Stomach smooth muscle (tissue), 2 donors: Measurements from ENCODE around the gene DLL1.

Experiments
- H3K27ac ChIP-seq: one replicate; pipeline ENCODE4 v1.7.0; 2013; ENCODE audit warnings: mild to moderate bottlenecking, low read length, inconsistent platforms
- H3K27me3 ChIP-seq, 2 donors: one replicate each; pipeline ENCODE4 v1.7.0; 2013; ENCODE audit warnings: low read length in 2 of 2; ENCODE audit not compliant: insufficient read depth in 2 of 2, control insufficient read depth in 1 of 2
- H3K36me3 ChIP-seq, 2 donors: one replicate each; pipeline ENCODE4 v1.7.0; 2013; ENCODE audit warnings: low read length in 2 of 2; ENCODE audit not compliant: control insufficient read depth in 2 of 2, insufficient read depth in 2 of 2
- H3K4me1 ChIP-seq: one replicate; pipeline ENCODE4 v1.7.0; 2013; ENCODE audit warnings: low read length; ENCODE audit not compliant: control insufficient read depth, insufficient read depth
- H3K4me3 ChIP-seq, 2 donors: one replicate each; pipeline ENCODE4 v1.7.0; 2013; ENCODE audit warnings: low read length in 2 of 2
- H3K9ac ChIP-seq, 2 donors: one replicate each; pipeline ENCODE4 v1.7.0; 2013; ENCODE audit warnings: low read length in 2 of 2, mild to moderate bottlenecking in 1 of 2
- H3K9me3 ChIP-seq, 2 donors: one replicate each; pipeline ENCODE4 v1.7.0; 2013; ENCODE audit warnings: low read length in 2 of 2; ENCODE audit not compliant: control insufficient read depth in 2 of 2
- donor health status: healthy.
- donor health status: Pancreatic carcinoma.

Gene DLL1

GRCh38 chr6:170273191-170273590 lies 17.7 kb downstream of the DLL1 start:
- H3K36me3 ChIP-seq, result no peaks in the 10 kb centered on the region
- H3K9ac ChIP-seq, result no peak overlapping the region
- H3K4me1 ChIP-seq, result peaks cover 6% of the 10 kb centered on the region
- H3K9me3 ChIP-seq, result no peaks in the 10 kb centered on the region
- no peak overlapping the region for H3K4me3 ChIP-seq
- peaks cover 2 to 3% of the 10 kb centered on the region in 2 donors for H3K27me3 ChIP-seq
- H3K27ac ChIP-seq, result no peak overlapping the region

GRCh38 chr6:170272341-170273065 lies 18.4 kb downstream of the DLL1 start:
- H3K27ac ChIP-seq, result no peak overlapping the region
- no peaks in the 10 kb centered on the region for H3K9me3 ChIP-seq
- H3K4me3 ChIP-seq, result no peak overlapping the region
- H3K27me3 ChIP-seq, result peaks cover 2 to 3% of the 10 kb centered on the region in 2 donors
- H3K4me1 ChIP-seq, result peaks cover 6% of the 10 kb centered on the region
- no peaks in the 10 kb centered on the region for H3K36me3 ChIP-seq
- no peak overlapping the region for H3K9ac ChIP-seq

GRCh38 chr6:170271771-170272314 lies 19.0 kb downstream of the DLL1 start:
- Histone ChIP-seq H3K9ac (no peak overlapping the region), H3K27me3 (peaks cover 2 to 3% of the 10 kb centered on the region in 2 donors), H3K27ac (no peak overlapping the region), H3K4me3 (no peak overlapping the region), H3K36me3 (no peaks in the 10 kb centered on the region), H3K9me3 (no peaks in the 10 kb centered on the region), H3K4me1 (peaks cover 5% of the 10 kb centered on the region)

- no peak overlapping the region for H3K27ac ChIP-seq
- no peak overlapping the region for H3K9ac ChIP-seq
- H3K4me3 ChIP-seq, result no peak overlapping the region
- H3K4me1 ChIP-seq, result no peaks in the 10 kb centered on the region
- H3K27me3 ChIP-seq, result peaks cover 2 to 3% of the 10 kb centered on the region in 2 donors
- H3K36me3 ChIP-seq, result no peaks in the 10 kb centered on the region
- H3K9me3 ChIP-seq, result no peaks in the 10 kb centered on the region
These were observed 19.8 kb downstream of the DLL1 start for GRCh38 chr6:170270984-170271593.

- H3K27ac ChIP-seq, result no peak overlapping the region
- no peaks in the 10 kb centered on the region for H3K4me1 ChIP-seq
- no peak overlapping the region for H3K9ac ChIP-seq
- H3K27me3 ChIP-seq, result peaks cover 2 to 3% of the 10 kb centered on the region in 2 donors
- no peaks in the 10 kb centered on the region for H3K9me3 ChIP-seq
- no peaks in the 10 kb centered on the region for H3K36me3 ChIP-seq
- H3K4me3 ChIP-seq, result no peak overlapping the region
These were observed 20.9 kb downstream of the DLL1 start for GRCh38 chr6:170269846-170270541.

- H3K4me3 ChIP-seq, result no peak overlapping the region
- H3K27me3 ChIP-seq, result peaks cover 0 to 2% of the 10 kb centered on the region in 2 donors
- H3K9me3 ChIP-seq, result no peaks in the 10 kb centered on the region
- H3K27ac ChIP-seq, result no peak overlapping the region
- H3K36me3 ChIP-seq, result no peaks in the 10 kb centered on the region
- H3K4me1 ChIP-seq, result no peaks in the 10 kb centered on the region
- H3K9ac ChIP-seq, result no peak overlapping the region
These were observed 21.6 kb downstream of the DLL1 start for GRCh38 chr6:170269151-170269845.

- H3K4me3 ChIP-seq, result no peak overlapping the region
- H3K27ac ChIP-seq, result no peak overlapping the region
- H3K27me3 ChIP-seq, result peaks cover 0 to 2% of the 10 kb centered on the region in 2 donors
- H3K4me1 ChIP-seq, result no peaks in the 10 kb centered on the region
- H3K36me3 ChIP-seq, result no peaks in the 10 kb centered on the region
- H3K9ac ChIP-seq, result no peak overlapping the region
- no peaks in the 10 kb centered on the region for H3K9me3 ChIP-seq
These were observed 22.4 kb downstream of the DLL1 start for GRCh38 chr6:170268216-170269129.

GRCh38 chr6:170267688-170268087 lies 23.2 kb downstream of the DLL1 start:
- Histone ChIP-seq H3K9ac (no peak overlapping the region), H3K4me3 (no peak overlapping the region), H3K27me3 (peaks cover 0 to 4% of the 10 kb centered on the region in 2 donors), H3K4me1 (no peaks in the 10 kb centered on the region), H3K36me3 (no peaks in the 10 kb centered on the region), H3K27ac (no peak overlapping the region), H3K9me3 (no peaks in the 10 kb centered on the region)

- H3K36me3 ChIP-seq, result no peaks in the 10 kb centered on the region
- H3K4me3 ChIP-seq, result no peak overlapping the region
- H3K4me1 ChIP-seq, result no peaks in the 10 kb centered on the region
- H3K27ac ChIP-seq, result no peak overlapping the region
- no peak overlapping the region for H3K9ac ChIP-seq
- H3K9me3 ChIP-seq, result no peaks in the 10 kb centered on the region
- H3K27me3 ChIP-seq, result peaks cover 0 to 4% of the 10 kb centered on the region in 2 donors
These were observed 24.6 kb downstream of the DLL1 start for GRCh38 chr6:170266061-170266825.
